NB4 (cell line): ENCODE data around the gene SYNE1.

Experiments used
- MAX ChIP-seq: IDR thresholded peaks from 2 replicates; pipeline ENCODE4 v1.6.1; 2011; ENCODE audit warnings: low read depth, low read length
- POLR2A ChIP-seq: IDR thresholded peaks from 2 replicates; pipeline ENCODE4 v1.6.1; 2011; ENCODE audit warnings: mild to moderate bottlenecking; ENCODE audit not compliant: insufficient read length; ENCODE audit errors: extremely low read depth
- TF ChIP-seq, protein P1 (sequence below): IDR thresholded peaks from one replicate; pipeline ENCODE4 v1.5.1; 2012; ENCODE audit warnings: low read depth, low read length

- TF ChIP-seq MAX (no peak), POLR2A (no peak)
- TF ChIP-seq, protein P1, sequence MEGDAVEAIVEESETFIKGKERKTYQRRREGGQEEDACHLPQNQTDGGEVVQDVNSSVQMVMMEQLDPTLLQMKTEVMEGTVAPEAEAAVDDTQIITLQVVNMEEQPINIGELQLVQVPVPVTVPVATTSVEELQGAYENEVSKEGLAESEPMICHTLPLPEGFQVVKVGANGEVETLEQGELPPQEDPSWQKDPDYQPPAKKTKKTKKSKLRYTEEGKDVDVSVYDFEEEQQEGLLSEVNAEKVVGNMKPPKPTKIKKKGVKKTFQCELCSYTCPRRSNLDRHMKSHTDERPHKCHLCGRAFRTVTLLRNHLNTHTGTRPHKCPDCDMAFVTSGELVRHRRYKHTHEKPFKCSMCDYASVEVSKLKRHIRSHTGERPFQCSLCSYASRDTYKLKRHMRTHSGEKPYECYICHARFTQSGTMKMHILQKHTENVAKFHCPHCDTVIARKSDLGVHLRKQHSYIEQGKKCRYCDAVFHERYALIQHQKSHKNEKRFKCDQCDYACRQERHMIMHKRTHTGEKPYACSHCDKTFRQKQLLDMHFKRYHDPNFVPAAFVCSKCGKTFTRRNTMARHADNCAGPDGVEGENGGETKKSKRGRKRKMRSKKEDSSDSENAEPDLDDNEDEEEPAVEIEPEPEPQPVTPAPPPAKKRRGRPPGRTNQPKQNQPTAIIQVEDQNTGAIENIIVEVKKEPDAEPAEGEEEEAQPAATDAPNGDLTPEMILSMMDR = no peak
Observed at GRCh38 chr6:152330961-152331360, 306.2 kb downstream of the SYNE1 start.
